Hepatocyte (in vitro differentiated cells): Measurements from ENCODE around the gene PCYOX1L.
"Not testable (repeated sequence)": the region's sequence is repeated elsewhere in the genome, so short reads cannot be mapped to it uniquely, and the experiment has no call there.

ENCODE experiments used
- CTCF ChIP-seq: fragments of 200-600 bp; sonication (generic); IDR thresholded peaks from 2 replicates; pipeline ENCODE4 v1.5.1; 2016; ENCODE audit warnings: antibody characterized with exemption, mild to moderate bottlenecking; ENCODE audit not compliant: poor library complexity
- EZH2 ChIP-seq: fragments of 200-600 bp; sonication (generic); IDR thresholded peaks from 2 replicates; pipeline ENCODE4 v1.6.1; 2016; ENCODE audit warnings: antibody characterized with exemption, mild to moderate bottlenecking, borderline replicate concordance
- EZH2phosphoT487 ChIP-seq: fragments of 200-600 bp; sonication (generic); IDR thresholded peaks from one replicate; pipeline ENCODE4 v1.6.1; 2018; ENCODE audit warnings: antibody characterized with exemption, mild to moderate bottlenecking, low read depth, moderate library complexity; ENCODE audit not compliant: unreplicated experiment, severe bottlenecking

- TF ChIP-seq CTCF, EZH2phosphoT487, EZH2: not testable (repeated sequence)
Observed at GRCh38 chr5:149391076-149391475, 33.2 kb downstream of the PCYOX1L start.
